ENCODE data around the gene SH3TC1.

Gene SH3TC1

GRCh38 chr4:8164194-8164565 lies 34.9 kb upstream of the SH3TC1 start:
- no peak for FAIRE-seq

- FAIRE-seq, result no peak
Observed at GRCh38 chr4:8164687-8165086, 34.4 kb upstream of the SH3TC1 start.

GRCh38 chr4:8165374-8165896 lies 33.7 kb upstream of the SH3TC1 start:
- FAIRE-seq, result no peak

- no peak for FAIRE-seq
Observed at GRCh38 chr4:8167291-8167690, 31.8 kb upstream of the SH3TC1 start.

DNA sequence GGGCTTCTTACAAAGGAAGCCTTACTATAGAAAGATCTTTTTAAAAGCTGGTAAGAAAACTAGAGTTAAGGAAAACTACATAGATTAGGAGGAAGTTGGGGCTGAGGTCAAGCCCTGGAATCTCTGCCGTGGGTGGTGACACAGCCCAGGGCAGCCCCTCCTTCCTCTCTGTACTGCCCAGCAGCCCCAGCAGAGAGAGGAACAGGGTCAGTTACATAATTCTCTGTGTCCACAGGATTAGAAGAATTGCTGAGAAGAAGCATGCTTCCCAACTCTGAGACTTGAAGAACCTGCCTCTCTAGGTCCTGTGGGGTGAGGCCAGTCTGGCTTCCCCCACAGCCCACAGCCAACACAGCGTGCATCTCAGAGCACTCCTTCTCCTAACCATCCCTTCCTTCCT lies 31.3 kb upstream of the SH3TC1 start:
- FAIRE-seq, result no peak

- no peak for FAIRE-seq
Observed at GRCh38 chr4:8168232-8168631, 30.9 kb upstream of the SH3TC1 start.

DNA sequence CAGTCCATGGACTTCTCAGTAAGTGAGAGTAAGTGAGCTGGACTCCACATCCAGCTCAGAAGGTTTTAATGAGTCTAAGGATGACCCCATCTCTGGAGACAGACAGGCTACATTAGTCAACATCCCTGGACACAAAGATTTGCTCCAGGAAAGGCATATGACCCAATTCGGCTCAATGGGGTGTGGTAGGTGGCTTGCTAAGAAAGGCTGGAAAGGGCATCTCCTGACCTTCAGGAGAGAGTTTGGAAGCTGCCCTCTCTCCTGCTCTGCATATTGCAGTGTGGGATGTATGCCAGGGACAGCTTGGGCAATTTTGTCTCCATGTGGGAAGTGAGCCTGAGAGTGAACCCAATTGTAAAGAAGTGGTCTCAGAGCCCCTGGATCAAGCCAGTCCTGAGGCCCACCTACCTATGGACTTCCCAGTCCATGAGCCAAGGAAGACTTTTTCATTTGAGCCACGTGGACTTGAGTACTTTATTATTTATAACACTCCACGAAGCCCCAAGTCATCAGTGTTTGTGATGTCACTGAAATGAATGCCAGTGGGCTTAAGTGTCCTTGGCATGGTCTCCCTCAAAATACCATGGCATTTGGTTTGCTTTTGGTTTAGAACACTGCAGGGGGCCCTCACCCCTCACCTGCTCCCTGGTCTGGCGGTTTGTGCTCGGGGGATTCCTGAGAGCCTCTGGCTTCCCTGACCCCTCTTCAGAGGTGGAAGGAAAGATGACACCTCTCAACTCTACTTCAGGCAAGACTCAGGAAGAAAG lies 30.1 kb upstream of the SH3TC1 start:
- no peak for FAIRE-seq

GRCh38 chr4:8169763-8170162 lies 29.3 kb upstream of the SH3TC1 start:
- FAIRE-seq, result no peak

- no peak for FAIRE-seq
Observed at GRCh38 chr4:8170341-8170740, 28.7 kb upstream of the SH3TC1 start.

DNA sequence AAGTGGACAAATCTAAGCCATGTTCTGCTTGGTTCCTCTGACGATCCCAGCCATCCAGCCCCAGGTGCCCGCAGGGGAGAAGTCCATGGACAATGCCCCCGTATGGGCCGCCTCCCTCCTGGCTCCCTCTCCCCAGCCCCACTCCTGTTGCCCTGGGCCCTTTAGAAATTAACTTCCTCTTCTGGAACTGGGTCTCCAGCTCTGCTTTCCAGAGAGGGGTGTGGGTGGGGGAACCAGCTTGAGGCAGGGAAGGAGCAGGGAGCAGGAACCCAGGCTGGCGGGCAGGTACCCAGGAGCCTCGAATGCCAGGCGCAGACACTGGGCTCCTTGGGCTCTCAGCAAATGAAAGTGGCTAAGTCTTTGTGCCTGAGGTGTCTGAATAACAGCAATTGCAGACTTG lies 27.8 kb upstream of the SH3TC1 start:
- no peak for FAIRE-seq

- FAIRE-seq, result no peak
Observed at GRCh38 chr4:8171984-8172924, 26.8 kb upstream of the SH3TC1 start.

DNA sequence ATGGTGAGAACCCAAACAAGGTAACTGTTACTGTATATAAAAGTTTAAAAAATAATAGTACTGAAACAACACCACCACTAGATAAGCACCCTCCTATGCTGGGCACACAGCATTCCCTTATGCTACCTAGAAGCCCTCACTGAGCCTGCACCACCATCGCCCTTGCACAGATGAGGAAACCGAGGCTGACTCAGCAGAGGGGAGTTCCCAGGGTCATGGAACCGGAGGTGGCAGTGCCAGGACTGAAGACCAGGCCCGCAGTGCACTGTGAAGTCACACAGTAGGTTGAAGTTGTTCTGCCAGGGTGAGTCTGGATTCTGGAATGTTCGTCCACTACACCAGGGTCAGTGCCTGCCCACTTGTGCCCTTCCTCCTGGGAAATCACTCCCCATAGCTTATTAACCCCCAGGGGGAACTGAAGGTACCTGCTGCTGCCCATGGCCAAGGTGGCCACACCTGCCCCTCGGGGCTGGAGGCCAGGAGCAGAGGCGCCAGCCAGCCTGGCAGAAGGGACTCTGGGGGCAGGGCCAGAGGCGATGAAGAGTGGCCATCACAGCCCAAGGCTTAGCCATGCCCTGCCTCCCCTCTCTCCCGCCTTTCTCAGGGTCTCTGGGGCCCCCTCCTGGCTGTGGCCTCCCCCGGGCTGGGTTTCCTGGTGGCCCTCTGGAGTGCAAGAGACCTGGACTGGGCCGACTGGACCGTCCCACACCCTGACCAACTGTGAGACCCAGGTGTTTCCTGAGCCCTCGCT lies 25.4 kb upstream of the SH3TC1 start:
- FAIRE-seq, result no peak

- no peak for FAIRE-seq
Observed at GRCh38 chr4:8174970-8175369, 24.1 kb upstream of the SH3TC1 start.

DNA sequence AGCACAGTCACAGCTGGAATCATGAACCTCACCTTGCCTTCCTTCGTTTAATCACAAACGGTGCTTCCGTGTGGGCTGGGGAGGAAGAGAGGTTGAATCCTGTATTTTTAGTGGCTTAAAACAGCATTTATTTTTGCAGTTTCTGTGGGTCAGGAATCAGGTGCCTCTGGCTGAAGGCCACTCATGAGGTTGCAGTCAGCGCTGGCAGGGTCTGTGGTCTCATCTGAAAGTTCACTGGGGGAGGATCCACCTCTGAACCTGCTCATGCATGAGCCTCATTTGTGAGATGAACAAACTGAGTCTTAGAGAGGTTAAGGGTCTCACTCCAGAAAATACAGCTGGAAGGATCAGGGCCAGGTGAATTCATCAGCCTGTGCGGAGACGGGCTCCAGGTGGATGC lies 23.4 kb upstream of the SH3TC1 start:
- FAIRE-seq, result no peak

DNA sequence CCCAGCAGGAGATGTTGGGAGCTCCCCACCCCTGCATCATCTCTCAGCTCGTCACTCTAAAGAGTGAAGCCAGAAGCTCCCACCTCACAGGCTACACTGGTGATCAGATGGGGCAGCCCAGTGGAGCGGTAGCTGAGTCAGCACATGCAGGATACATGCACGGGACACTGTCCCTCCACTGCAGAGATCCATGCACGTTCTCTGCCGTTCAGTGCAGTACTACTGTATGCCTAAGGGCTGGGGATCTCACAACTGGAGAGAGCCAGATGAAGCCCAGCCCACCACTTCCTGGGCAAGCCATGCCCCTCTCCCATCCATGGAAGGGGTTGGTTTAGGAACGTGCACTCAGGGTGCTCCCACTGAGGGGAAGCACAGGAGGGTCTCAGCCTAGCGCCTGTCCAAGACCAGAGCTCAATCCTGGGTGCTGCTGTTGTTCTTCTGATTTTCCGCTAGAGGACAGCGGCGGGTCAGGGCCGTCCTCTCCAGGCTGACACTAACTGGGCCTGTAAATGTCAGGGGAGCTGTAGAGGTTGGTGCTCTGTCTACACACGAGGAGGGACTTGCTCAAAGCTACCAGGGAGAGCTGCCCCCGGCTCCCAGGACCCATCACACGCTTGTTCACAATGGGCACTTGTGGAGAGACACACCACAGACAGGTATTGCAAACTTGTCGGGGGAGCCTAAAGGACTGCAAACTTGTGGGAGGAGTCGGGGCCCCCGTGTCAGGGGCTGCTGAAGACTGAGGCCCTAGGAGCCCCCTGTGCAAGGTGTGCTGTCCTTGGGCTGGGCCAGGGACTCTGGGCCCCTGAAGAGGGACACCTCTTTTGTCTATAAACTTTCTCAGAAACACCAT lies 22.3 kb upstream of the SH3TC1 start:
- no peak for FAIRE-seq

- FAIRE-seq, result no peak
Observed at GRCh38 chr4:8177552-8177951, 21.5 kb upstream of the SH3TC1 start.

DNA sequence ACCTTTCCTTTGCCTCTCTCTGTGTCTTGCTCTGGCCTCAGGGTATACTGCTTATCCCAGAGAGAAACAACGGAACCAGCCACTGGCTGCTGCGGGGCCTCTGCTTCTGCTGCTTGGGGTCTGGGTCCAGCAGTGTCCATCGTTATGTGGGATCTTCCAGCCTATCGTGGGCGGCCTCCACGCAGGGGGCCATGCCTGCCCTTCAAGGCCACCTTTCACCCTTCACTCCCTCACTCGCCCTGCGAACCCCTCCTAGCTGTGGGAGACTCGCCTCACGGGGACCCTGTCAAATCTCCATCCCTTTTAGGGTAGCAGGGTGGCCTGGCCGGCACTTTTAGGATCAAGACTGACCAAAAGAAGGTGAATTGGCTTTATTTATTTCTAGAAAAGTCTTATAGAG lies 21.1 kb upstream of the SH3TC1 start:
- no peak for FAIRE-seq

DNA sequence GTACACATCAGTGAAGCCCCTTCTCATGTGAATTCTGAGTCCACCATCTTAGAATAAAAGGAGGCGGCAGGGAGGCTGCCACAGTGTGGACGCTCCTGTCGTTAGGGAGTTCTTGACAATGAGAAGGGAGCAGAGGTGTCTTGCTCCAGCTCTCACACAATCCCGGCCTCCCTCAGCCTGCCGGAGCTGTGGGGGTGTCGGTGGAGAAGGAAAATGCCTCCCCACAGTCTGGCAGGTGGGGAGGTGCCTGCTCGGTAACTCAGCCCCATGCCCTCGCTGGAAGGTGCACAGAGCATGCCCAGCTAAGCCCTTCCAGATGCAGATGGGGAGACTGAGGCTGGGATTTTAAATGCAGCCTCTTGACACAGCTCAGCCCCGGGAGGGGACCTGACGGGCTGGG lies 20.0 kb upstream of the SH3TC1 start:
- no peak for FAIRE-seq

GRCh38 chr4:8179771-8180170 lies 19.3 kb upstream of the SH3TC1 start:
- FAIRE-seq, result no peak

GRCh38 chr4:8180310-8181093 lies 18.6 kb upstream of the SH3TC1 start:
- no peak for FAIRE-seq

DNA sequence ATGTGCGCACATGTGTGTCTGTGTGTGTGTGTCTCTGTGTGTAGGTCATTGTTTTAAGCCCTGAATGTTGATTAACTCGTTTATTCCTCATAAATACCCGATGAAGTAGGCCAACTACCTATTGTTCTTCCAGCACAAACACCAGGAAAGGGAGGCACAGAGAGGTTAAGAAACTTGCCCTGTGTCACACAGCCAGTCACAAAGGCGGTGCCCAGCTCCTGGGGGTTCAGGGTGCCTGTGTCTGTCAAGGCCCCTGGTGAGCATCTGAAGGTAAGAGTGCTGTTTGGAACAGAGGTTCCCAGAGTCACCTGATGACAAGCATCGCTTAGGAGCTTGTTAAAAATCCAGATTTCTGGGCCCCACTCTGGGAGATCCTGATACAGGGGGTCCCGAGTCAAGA lies 18.0 kb upstream of the SH3TC1 start:
- FAIRE-seq, result no peak
